SU-DHL-6 (cell line): ENCODE data around the gene CLEC2D.

ENCODE experiments used
- H2AFZ ChIP-seq: fragments of 200-600 bp; sonication (generic); 2 replicates; pipeline ENCODE4 v1.6.1; 2014; ENCODE audit warnings: low read depth, mild to moderate bottlenecking, moderate library complexity, mixed read lengths, antibody characterized with exemption, low read length; ENCODE audit not compliant: severe bottlenecking
- H3F3A ChIP-seq: fragments of 200-600 bp; shearing (Covaris generic); 2 replicates; pipeline ENCODE4 v1.6.0; 2016; ENCODE audit warnings: antibody characterized with exemption, mild to moderate bottlenecking; ENCODE audit not compliant: insufficient read depth
- H3K27ac ChIP-seq: fragments of 200-600 bp; sonication (generic); 2 replicates; pipeline ENCODE4 v1.5.1; 2016; ENCODE audit warnings: low read depth, mild to moderate bottlenecking, low read length, moderate library complexity, mixed read lengths
- H3K27me3 ChIP-seq: fragments of 200-600 bp; sonication (generic), shearing (Covaris generic); 2 replicates; pipeline ENCODE4 v1.6.0; 2014; ENCODE audit warnings: mild to moderate bottlenecking, low read length
- H3K36me3 ChIP-seq: fragments of 200-600 bp; sonication (generic); 2 replicates; pipeline ENCODE4 v1.6.1; 2014; ENCODE audit warnings: mild to moderate bottlenecking, low read length, mixed read lengths
- H3K4me2 ChIP-seq: fragments of 300-600, 200-600 bp; shearing (Covaris generic), sonication (generic); 2 replicates; pipeline ENCODE4 v1.6.0; 2014; ENCODE audit warnings: low read length, low read depth, mild to moderate bottlenecking; ENCODE audit not compliant: poor library complexity, severe bottlenecking
- H3K4me3 ChIP-seq: fragments of 200-600 bp; sonication (generic); 2 replicates; pipeline ENCODE4 v1.5.1; 2014; ENCODE audit warnings: antibody characterized with exemption, low read length, mild to moderate bottlenecking, mixed read lengths; ENCODE audit not compliant: insufficient read depth, poor library complexity, severe bottlenecking
- H3K79me2 ChIP-seq: fragments of 200-600 bp; sonication (generic); 2 replicates; pipeline ENCODE4 v1.6.1; 2014; ENCODE audit warnings: mild to moderate bottlenecking, low read length, moderate library complexity; ENCODE audit not compliant: insufficient read depth
- H3K9ac ChIP-seq: fragments of 200-600 bp; sonication (generic); 2 replicates; pipeline ENCODE4 v1.7.0; 2014; ENCODE audit warnings: mild to moderate bottlenecking, low read length
- H3K9me2 ChIP-seq: fragments of 200-600 bp; sonication (generic); replicated peaks from 2 replicates; pipeline ENCODE4 v1.6.1; 2014; ENCODE audit warnings: low read length; ENCODE audit not compliant: insufficient read depth
- H3K9me3 ChIP-seq: fragments of 200-600 bp; sonication (generic); 2 replicates; pipeline ENCODE4 v1.6.1; 2014; ENCODE audit warnings: low read length, mixed read lengths; ENCODE audit not compliant: insufficient read depth
- H4K20me1 ChIP-seq: fragments of 200-600 bp; sonication (generic); 2 replicates; pipeline ENCODE4 v1.6.1; 2014; ENCODE audit warnings: low read depth, mild to moderate bottlenecking, antibody characterized with exemption, low read length, moderate library complexity, mixed read lengths
- EZH2phosphoT487 ChIP-seq: fragments of 200-600 bp; sonication (generic), shearing (Covaris generic); conservative IDR thresholded peaks from 2 replicates; pipeline ENCODE4 v1.6.1; 2018; ENCODE audit warnings: mild to moderate bottlenecking, antibody characterized with exemption, low read length, moderate library complexity, mixed read lengths
- TF ChIP-seq, protein P1 (sequence below): fragments of 200-600 bp; sonication (generic); IDR thresholded peaks from one replicate; pipeline ENCODE4 v1.5.1; 2017; ENCODE audit warnings: antibody characterized with exemption, mild to moderate bottlenecking, low read length, moderate library complexity; ENCODE audit not compliant: insufficient read depth, poor library complexity, severe bottlenecking

Gene CLEC2D

DNA sequence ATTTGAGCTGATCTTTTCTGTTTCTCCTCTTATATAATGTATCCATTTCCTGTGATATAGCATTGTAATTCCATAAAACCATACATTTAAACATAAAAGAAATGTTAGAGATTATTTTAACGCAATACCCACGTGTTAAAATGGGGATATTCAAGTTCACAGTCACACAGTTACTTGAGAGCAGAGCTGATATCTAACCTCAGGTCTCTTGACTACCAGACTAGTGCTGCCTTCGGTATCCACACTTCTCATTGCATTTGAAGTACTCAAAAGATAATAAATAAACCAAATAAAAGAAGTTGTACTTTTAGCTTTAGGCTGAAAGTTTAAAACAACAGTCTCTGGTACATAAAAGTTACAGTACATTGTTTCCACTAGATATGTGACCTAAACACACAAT, 60.5 kb downstream of the CLEC2D start:
- TF ChIP-seq, protein P1, sequence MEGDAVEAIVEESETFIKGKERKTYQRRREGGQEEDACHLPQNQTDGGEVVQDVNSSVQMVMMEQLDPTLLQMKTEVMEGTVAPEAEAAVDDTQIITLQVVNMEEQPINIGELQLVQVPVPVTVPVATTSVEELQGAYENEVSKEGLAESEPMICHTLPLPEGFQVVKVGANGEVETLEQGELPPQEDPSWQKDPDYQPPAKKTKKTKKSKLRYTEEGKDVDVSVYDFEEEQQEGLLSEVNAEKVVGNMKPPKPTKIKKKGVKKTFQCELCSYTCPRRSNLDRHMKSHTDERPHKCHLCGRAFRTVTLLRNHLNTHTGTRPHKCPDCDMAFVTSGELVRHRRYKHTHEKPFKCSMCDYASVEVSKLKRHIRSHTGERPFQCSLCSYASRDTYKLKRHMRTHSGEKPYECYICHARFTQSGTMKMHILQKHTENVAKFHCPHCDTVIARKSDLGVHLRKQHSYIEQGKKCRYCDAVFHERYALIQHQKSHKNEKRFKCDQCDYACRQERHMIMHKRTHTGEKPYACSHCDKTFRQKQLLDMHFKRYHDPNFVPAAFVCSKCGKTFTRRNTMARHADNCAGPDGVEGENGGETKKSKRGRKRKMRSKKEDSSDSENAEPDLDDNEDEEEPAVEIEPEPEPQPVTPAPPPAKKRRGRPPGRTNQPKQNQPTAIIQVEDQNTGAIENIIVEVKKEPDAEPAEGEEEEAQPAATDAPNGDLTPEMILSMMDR = no peak
- no peak for TF ChIP-seq EZH2phosphoT487
- H3K27me3 ChIP-seq = no peaks in the 10 kb centered on the region
- H3K36me3 ChIP-seq = no peaks in the 10 kb centered on the region
- no peaks in the 10 kb centered on the region for H3K9me3 ChIP-seq
- H3K4me2 ChIP-seq = peak overlapping the region; percentile 99
- H3K4me3 ChIP-seq = peak overlapping the region; percentile 63
- peak overlapping the region; percentile 100 for H3K27ac ChIP-seq
- H3K79me2 ChIP-seq = peaks cover 64% of the 10 kb centered on the region
- peak overlapping the region; percentile 74 for H3K9ac ChIP-seq
- H4K20me1 ChIP-seq = no peaks in the 10 kb centered on the region
- no peak overlapping the region for H2AFZ ChIP-seq
- peaks cover 37% of the 10 kb centered on the region for H3F3A ChIP-seq
- H3K9me2 ChIP-seq = no peaks in the 10 kb centered on the region

DNA sequence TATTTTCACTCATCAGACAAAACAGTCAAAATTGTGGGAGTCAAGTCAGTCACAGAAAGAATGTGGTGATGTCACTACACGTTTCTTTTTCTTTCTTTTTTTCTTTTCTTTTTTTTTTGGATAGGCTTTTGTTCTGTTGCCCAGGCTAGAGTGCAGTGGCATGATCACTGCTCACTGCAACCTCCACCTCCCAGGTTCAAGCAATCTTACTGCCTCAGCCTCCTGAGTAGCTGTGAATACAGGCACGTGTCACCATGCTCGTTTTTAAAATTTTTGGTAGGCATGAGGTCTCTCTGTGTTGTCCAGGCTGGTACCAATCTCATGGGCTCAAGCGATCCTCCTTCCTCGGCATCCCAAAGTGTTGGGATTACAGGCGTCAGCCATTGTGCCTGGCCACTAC, 61.1 kb downstream of the CLEC2D start:
- Histone ChIP-seq H3K79me2 (peaks cover 64% of the 10 kb centered on the region), H3K9me3 (no peaks in the 10 kb centered on the region), H3K9me2 (no peaks in the 10 kb centered on the region), H2AFZ (no peak overlapping the region), H3K27me3 (no peaks in the 10 kb centered on the region), H3K9ac (peak overlapping the region; percentile 74), H3K27ac (peak overlapping the region; percentile 100), H3K4me2 (peak overlapping the region; percentile 99), H3F3A (peaks cover 37% of the 10 kb centered on the region), H3K4me3 (peak overlapping the region; percentile 63), H3K36me3 (no peaks in the 10 kb centered on the region), H4K20me1 (no peaks in the 10 kb centered on the region)
- TF ChIP-seq EZH2phosphoT487 = no peak
- TF ChIP-seq, protein P1 = no peak

DNA sequence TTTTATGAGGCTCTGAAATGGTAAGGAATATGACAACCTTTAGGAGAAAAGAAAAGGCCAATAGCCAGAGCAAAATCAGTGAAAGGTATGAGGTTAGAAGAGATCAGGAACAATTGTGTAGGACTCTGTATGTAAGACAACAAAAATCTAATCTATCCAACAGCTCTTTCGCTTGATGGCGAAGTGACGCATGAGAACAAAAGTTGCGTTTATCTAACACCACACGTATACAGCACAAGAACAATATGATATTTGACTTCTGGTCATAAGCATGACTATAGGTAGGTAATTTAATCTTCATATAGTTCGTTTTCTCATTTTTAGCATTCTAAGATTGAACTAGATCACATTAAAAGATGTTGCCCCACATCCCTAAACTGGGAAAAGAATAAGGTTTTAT, 61.9 kb downstream of the CLEC2D start:
- Histone ChIP-seq H3K79me2 (peaks cover 60% of the 10 kb centered on the region), H3K27ac (peak overlapping the region; percentile 100), H4K20me1 (no peaks in the 10 kb centered on the region), H2AFZ (no peak overlapping the region), H3K9me2 (no peaks in the 10 kb centered on the region), H3K9ac (peak overlapping the region; percentile 74), H3K27me3 (no peaks in the 10 kb centered on the region), H3K4me3 (peak overlapping the region; percentile 63), H3K36me3 (no peaks in the 10 kb centered on the region), H3K4me2 (peak overlapping the region; percentile 99), H3K9me3 (no peaks in the 10 kb centered on the region), H3F3A (peaks cover 38% of the 10 kb centered on the region)
- TF ChIP-seq, protein P1 = no peak
- no peak for TF ChIP-seq EZH2phosphoT487
